GM23338 (cell line): ENCODE measurements around the gene FBXL2. TPM values are rescaled to one million over a fixed set of nuclear protein-coding genes. Genes with fewer than 3 reads are reported as not detected.

Experiments
- ATAC-seq: fragments of 200-7000 bp; cut with Tn5 transposase; 3 replicates; pipeline ENCODE4 v1.9.1; 2020
- DNase-seq: peaks from one replicate; pipeline ENCODE4 v3.0.0-alpha.2; 2015; ENCODE audit warnings: low spot score
- H2AFZ ChIP-seq: fragments of 200-600 bp; sonication (generic); 2 replicates; pipeline ENCODE4 v1.8.0; 2016; ENCODE audit warnings: antibody characterized with exemption, mild to moderate bottlenecking, moderate library complexity
- H3F3A ChIP-seq: fragments of 200-600 bp; sonication (generic); replicated peaks from 2 replicates; pipeline ENCODE4 v1.8.0; 2017; ENCODE audit warnings: antibody characterized with exemption, mixed run types, low read depth
- H3K27ac ChIP-seq: fragments of 200-600 bp; sonication (generic); 2 replicates; pipeline ENCODE4 v1.6.1; 2016; ENCODE audit warnings: low read depth
- H3K27me3 ChIP-seq: fragments of 200-600 bp; sonication (generic); 2 replicates; pipeline ENCODE4 v1.8.0; 2016; ENCODE audit warnings: mild to moderate bottlenecking, mixed run types, moderate library complexity; ENCODE audit not compliant: insufficient read depth
- H3K36me3 ChIP-seq: fragments of 200-600 bp; sonication (generic); 2 replicates; pipeline ENCODE4 v1.8.0; 2016; ENCODE audit warnings: mild to moderate bottlenecking; ENCODE audit not compliant: insufficient read depth
- H3K4me1 ChIP-seq: fragments of 200-600 bp; sonication (generic); 2 replicates; pipeline ENCODE4 v1.8.0; 2016; ENCODE audit warnings: mild to moderate bottlenecking, moderate library complexity; ENCODE audit not compliant: insufficient read depth
- H3K4me2 ChIP-seq: fragments of 200-600 bp; sonication (generic); 2 replicates; pipeline ENCODE4 v1.7.1; 2017; ENCODE audit warnings: mixed run types
- H3K4me3 ChIP-seq: fragments of 200-600 bp; sonication (generic); 2 replicates; pipeline ENCODE4 v1.6.1; 2016; ENCODE audit warnings: mixed run types
- H3K79me2 ChIP-seq: fragments of 200-600 bp; sonication (generic); replicated peaks from 2 replicates; pipeline ENCODE4 v1.8.0; 2017; ENCODE audit warnings: mild to moderate bottlenecking; ENCODE audit not compliant: insufficient read depth
- H3K9me2 ChIP-seq: fragments of 200-600 bp; sonication (generic); 2 replicates; pipeline ENCODE4 v1.8.0; 2017; ENCODE audit not compliant: insufficient read depth
- H4K20me1 ChIP-seq: fragments of 200-600 bp; sonication (generic); replicated peaks from 2 replicates; pipeline ENCODE4 v1.8.0; 2017; ENCODE audit warnings: mild to moderate bottlenecking; ENCODE audit not compliant: insufficient read depth
- H3K27ac Mint-ChIP-seq: 2 replicates; pipeline ENCODE4 v1.8.0; 2020; ENCODE audit warnings: inconsistent platforms, mild to moderate bottlenecking, moderate library complexity, mixed read lengths
- H3K27me3 Mint-ChIP-seq: 3 replicates; pipeline ENCODE4 v1.8.0; 2022; ENCODE audit warnings: low read depth, mild to moderate bottlenecking, moderate library complexity, mixed read lengths, inconsistent platforms; ENCODE audit not compliant: insufficient read depth, poor library complexity
- H3K36me3 Mint-ChIP-seq: 3 replicates; pipeline ENCODE4 v1.8.0; 2021; ENCODE audit warnings: low read depth, mild to moderate bottlenecking, inconsistent platforms, moderate library complexity, mixed read lengths
- H3K4me1 Mint-ChIP-seq: 3 replicates; pipeline ENCODE4 v1.8.0; 2020; ENCODE audit warnings: mild to moderate bottlenecking, inconsistent platforms, mixed read lengths
- H3K4me3 Mint-ChIP-seq: 3 replicates; pipeline ENCODE4 v1.8.0; 2021; ENCODE audit warnings: moderate library complexity, mild to moderate bottlenecking, inconsistent platforms, mixed read lengths
- H3K9me3 Mint-ChIP-seq: 3 replicates; pipeline ENCODE4 v1.8.0; 2020; ENCODE audit warnings: moderate library complexity, mild to moderate bottlenecking, inconsistent platforms, mixed read lengths
- CREB1 ChIP-seq: fragments of 250-450 bp; sonication (Bioruptor Pico); IDR thresholded peaks from 2 replicates; pipeline ENCODE4 v1.5.0; 2020; ENCODE audit warnings: low read depth, mild to moderate bottlenecking, moderate library complexity
- EZH2 ChIP-seq: fragments of 200-600 bp; sonication (generic); IDR thresholded peaks from one replicate; pipeline ENCODE4 v1.8.0; 2017; ENCODE audit warnings: antibody characterized with exemption, mild to moderate bottlenecking, low read depth; ENCODE audit not compliant: unreplicated experiment
- NANOG ChIP-seq: IDR thresholded peaks from 2 replicates; pipeline ENCODE4 v1.6.1; 2016; ENCODE audit warnings: antibody characterized with exemption, borderline replicate concordance
- POLR2AphosphoS5 ChIP-seq: IDR thresholded peaks from 2 replicates; pipeline ENCODE4 v1.6.1; 2016; ENCODE audit warnings: antibody characterized with exemption, low read depth
- STAT1 ChIP-seq: IDR thresholded peaks from one replicate; pipeline ENCODE4 v1.6.1; 2016; ENCODE audit warnings: antibody characterized with exemption; ENCODE audit not compliant: unreplicated experiment
- ZNF114 ChIP-seq: fragments of 250-450 bp; sonication (Bioruptor Pico); IDR thresholded peaks from 2 replicates; pipeline ENCODE4 v1.5.0; 2020; ENCODE audit warnings: mild to moderate bottlenecking, moderate library complexity
- ZNF331 ChIP-seq: fragments of 250-450 bp; sonication (Bioruptor Pico); IDR thresholded peaks from 2 replicates; pipeline ENCODE4 v1.5.0; 2020; ENCODE audit warnings: low read depth, mild to moderate bottlenecking, moderate library complexity
- ZNF462 ChIP-seq: fragments of 250-450 bp; sonication (Bioruptor Pico); IDR thresholded peaks from 2 replicates; pipeline ENCODE4 v1.5.0; 2020; ENCODE audit warnings: mild to moderate bottlenecking, moderate library complexity
- polyA plus RNA-seq: library from polyadenylated mRNA; unstranded; fragments of >200 nt; fragmentation: Nextera tagmentation; extraction: Ambion mirVana; gene quantifications from 2 replicates; pipeline ENCODE4 v1.2.1, GENCODE V29; 2016
- total RNA-seq: library from RNA; depleted of rRNA; stranded (reverse); fragments of >200 nt; shearing (Covaris generic); gene quantifications from 2 replicates; pipeline ENCODE4 v1.2.3, GENCODE V29; 2014

The FBXL2 gene
- total and polyA plus RNA-seq, 2 experiments from 2014 or later = 2.8 to 5.7 TPM

- Mint-ChIP-seq H3K4me1 (0 out of 3 replicates have a peak, but pooled peaks cover 2% of the 10 kb centered on the region), H3K27ac (no peak overlapping the region), H3K36me3 (peaks cover 71% of the 10 kb centered on the region), H3K27me3 (no peaks in the 10 kb centered on the region), H3K4me3 (no peak overlapping the region), H3K9me3 (no peaks in the 10 kb centered on the region)
- no peak overlapping the region for H3K27ac ChIP-seq
- H3K4me1 ChIP-seq = no peaks in the 10 kb centered on the region
- peaks cover 12% of the 10 kb centered on the region for H4K20me1 ChIP-seq
- no peaks in the 10 kb centered on the region for H3F3A ChIP-seq
- DNase-seq = no peak
- no peaks in the 10 kb centered on the region for H3K9me2 ChIP-seq
- peaks cover 76% of the 10 kb centered on the region for H3K79me2 ChIP-seq
- H3K36me3 ChIP-seq = peaks cover 9% of the 10 kb centered on the region; the same call in 1 of the 2 replicates
- H2AFZ ChIP-seq = no peak overlapping the region
- H3K4me3 ChIP-seq = no peak overlapping the region
- no peak overlapping the region for H3K4me2 ChIP-seq
- ATAC-seq = no peak
- TF ChIP-seq STAT1 (no peak), ZNF462 (CRISPR knock-in tag) (no peak), ZNF114 (no peak), POLR2AphosphoS5 (no peak), NANOG (no peak), EZH2 (no peak), CREB1 (no peak), ZNF331 (no peak)
- no peaks in the 10 kb centered on the region for H3K27me3 ChIP-seq
Observed at GRCh38 chr3:33417066-33417673, 139.9 kb downstream of the FBXL2 start.
